Fibroblast of skin of left quadriceps (primary cell): ENCODE data around the gene ZSWIM8.
"Not testable (repeated sequence)": the region's sequence is repeated elsewhere in the genome, so short reads cannot be mapped to it uniquely, and the experiment has no call there.

Experiments used
- DNase-seq, 2 experiments: peaks; one replicate each; pipeline ENCODE4 v3.0.0-alpha.2; 2013; ENCODE audit warnings: low read depth in 2 of 2

Gene ZSWIM8

GRCh38 chr10:73773152-73773879 is 12.1 kb upstream of the ZSWIM8 start:
- DNase-seq: no peak

GRCh38 chr10:73774637-73775036 is 10.8 kb upstream of the ZSWIM8 start:
- no peak for DNase-seq

DNA sequence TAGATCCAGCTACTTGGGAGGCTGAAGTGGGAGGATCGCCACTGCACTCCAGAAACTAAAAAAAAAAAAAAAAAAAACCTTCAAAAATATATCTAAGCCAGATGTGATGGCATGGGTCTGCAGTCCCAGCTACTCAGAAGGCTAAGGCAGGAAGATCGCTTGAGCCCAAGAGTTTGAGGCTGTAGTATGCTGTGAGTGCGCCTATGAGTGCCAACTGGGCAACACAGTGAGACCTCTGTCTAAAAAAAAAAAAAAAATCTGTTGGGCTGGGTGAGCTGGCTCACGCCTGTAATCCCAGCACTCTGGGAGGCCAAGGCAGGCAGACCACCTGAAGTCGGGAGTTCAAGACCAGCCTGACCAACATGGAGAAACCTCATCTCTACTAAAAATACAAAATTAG is 6.4 kb upstream of the ZSWIM8 start:
- no peak for DNase-seq

GRCh38 chr10:73779539-73780197 is 5.7 kb upstream of the ZSWIM8 start:
- no peak for DNase-seq

DNA sequence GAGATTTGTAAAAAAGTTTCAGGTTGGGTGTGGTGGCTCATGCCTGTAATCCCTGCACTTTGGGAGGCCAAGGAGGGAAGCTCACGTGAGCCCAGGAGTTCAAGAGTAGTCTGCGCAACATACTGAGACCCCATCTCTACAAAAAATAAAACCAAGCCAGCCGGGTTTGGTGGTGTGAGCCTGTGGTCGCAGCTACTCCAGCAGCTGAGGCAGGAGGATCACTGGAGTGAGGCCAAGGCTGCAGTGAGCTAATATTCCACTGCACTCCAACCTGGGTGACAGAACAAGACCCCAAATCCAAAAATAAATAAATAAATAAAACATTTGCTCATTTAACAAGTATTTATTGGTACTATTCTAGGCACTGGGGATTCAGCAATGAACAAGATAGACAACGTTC is 5.1 kb upstream of the ZSWIM8 start:
- DNase-seq: no peak

DNA sequence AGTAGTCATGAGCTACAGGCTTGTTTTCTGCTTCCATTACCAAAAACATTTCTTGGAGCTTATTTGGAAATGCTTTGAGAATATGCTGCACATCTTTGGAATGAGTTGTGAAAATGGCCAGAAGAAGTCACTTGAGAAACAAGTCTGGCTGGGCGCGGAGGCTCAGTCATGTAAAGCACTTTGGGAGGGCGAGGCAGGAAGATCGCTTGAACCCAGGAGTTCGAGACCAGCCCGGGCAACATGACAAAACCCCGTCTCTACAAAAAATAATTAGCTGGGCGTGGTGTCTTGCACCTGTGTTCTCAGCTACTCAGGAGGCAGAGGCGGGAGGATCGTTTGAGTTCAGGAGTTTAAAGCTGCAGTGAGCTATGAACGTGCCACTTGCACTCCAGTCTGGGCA is 4.4 kb upstream of the ZSWIM8 start:
- no peak for DNase-seq

GRCh38 chr10:73781548-73781878 is 3.9 kb upstream of the ZSWIM8 start:
- no peak for DNase-seq

- peak; percentile 58 to 66 for DNase-seq
These were observed 3.3 kb upstream of the ZSWIM8 start, which contains the start of gene CHCHD1 for GRCh38 chr10:73781879-73782748. Gene CHCHD1 (plus strand): TSS chr10:73782048. CDS start chr10:73782076, 28 bp downstream.

- no peak for DNase-seq
These were observed 2.7 kb upstream of the ZSWIM8 start for GRCh38 chr10:73782749-73783085.

DNA sequence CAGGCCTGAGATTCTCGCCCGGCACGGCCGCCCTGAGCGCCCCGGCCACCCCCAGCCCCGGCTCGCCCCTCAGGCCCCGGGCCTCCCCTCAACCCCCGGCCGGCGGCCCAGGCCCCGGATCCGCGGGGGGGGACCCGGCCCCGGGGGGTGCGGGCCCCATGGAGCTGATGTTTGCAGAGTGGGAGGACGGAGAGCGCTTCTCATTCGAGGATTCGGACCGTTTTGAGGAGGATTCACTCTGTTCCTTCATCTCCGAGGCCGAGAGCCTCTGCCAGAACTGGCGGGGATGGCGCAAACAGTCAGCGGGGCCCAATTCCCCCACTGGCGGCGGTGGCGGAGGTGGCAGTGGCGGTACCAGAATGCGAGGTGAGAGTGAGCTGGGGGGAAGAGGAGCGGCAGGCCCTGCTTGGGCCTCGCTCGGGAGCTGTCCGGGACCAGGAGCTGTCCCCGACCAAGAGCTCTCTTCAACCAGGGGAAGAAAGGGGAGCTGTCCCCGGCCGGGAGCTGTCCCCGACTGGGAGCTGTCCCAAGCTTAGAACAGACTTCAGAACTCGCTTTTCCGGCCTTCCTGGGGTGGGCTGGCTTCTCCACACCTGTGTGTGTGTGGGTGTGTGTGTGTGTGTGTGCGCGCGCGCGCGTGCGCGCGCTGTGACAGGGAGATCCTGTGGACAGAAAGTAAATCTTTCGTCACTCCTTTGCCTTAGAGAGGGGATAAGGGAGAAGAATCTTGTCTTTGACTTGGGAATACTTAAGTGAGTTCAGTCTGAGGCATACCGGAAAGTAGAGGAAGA is 510 bp downstream of the ZSWIM8 start:
- no peak for DNase-seq

DNA sequence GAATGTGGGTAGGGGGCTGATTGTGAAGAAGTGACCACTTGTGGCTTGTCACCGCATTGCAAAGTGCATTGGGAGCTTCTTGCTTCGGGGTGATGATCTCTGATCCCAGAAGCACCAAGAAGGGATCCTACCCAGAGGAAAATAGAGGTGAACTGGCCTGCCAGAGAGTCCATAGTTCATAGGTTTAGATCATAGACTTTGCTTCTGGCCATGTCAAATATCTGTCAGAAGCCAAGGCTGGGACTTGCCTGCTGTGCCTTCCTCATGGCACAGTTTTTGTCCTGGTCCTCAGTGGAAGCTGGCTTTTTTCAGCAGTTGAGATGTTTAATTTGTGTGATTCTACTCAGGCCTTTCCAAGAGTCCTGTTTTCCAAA is 1.1 kb downstream of the ZSWIM8 start:
- no peak for DNase-seq

DNA sequence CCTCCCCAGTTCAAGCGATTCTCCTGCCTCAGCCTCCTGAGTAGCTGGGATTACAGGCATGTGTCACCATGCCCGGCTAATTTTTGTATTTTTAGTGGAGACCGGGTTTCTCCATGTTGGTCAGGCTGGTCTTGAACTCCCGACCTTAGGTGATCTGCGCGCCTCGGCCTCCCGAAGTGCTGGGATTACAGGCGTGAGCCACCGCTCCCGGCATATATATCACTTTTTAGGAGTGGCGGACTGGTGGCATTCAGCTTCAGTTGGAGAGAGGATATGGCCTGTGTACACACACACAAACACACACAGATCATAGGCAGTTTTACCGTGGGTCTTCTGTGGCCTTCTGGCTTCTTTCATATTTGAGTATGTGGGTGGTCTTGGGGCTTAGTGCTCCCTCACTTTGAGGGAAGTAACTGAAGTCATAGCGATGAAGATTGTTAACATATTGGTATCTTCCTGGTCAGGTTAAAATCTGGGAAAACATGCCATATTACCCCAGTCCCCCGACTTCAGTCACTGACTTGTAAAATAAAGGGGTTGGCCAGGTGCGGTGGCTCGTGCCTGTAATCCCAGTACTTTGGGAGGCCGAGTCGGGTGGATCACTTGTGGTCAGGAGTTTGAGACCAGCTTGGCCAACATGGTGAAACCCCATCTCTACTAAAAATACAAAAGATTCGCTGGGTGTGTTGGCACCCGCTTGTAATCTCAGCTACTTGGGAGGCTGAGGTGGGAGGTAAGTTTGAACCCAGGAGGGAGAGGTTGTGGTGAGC is 1.8 kb downstream of the ZSWIM8 start:
- DNase-seq: not testable (repeated sequence)

DNA sequence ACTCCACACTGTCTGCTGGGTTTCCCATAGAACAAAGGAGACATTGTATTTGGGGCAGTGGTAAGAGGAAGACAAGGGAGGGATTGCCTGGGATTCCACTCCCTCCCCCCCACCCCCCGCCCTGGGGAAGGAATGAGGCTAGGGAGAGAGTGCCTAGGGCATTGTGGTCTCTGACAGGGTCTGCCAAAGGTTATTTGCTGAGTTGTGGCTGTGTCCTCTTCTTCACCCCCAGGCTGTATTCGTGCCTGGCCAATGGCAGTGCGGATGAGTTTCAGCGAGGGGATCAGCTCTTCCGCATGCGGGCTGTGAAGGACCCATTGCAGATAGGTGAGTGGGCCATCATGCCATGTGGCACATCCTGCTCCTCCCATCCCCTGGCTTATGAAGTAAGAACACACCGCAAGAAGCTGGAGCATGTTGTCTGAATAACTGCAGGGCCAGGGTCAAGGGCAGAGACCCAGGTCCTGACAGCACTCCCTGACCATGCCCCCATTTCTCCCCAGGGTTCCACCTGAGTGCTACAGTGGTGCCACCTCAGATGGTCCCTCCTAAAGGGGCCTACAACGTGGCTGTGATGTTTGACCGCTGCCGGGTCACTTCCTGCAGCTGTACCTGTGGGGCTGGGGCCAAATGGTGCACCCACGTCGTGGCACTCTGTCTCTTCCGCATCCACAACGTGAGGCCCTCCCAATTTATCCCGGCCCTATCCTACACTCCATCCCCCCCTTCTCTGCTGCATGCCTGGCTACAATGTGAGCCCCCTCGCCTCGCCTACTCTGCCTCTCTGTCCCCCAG is 3.7 kb downstream of the ZSWIM8 start:
- no peak for DNase-seq

- no peak for DNase-seq
These were observed 4.3 kb downstream of the ZSWIM8 start for GRCh38 chr10:73789659-73790055.

DNA sequence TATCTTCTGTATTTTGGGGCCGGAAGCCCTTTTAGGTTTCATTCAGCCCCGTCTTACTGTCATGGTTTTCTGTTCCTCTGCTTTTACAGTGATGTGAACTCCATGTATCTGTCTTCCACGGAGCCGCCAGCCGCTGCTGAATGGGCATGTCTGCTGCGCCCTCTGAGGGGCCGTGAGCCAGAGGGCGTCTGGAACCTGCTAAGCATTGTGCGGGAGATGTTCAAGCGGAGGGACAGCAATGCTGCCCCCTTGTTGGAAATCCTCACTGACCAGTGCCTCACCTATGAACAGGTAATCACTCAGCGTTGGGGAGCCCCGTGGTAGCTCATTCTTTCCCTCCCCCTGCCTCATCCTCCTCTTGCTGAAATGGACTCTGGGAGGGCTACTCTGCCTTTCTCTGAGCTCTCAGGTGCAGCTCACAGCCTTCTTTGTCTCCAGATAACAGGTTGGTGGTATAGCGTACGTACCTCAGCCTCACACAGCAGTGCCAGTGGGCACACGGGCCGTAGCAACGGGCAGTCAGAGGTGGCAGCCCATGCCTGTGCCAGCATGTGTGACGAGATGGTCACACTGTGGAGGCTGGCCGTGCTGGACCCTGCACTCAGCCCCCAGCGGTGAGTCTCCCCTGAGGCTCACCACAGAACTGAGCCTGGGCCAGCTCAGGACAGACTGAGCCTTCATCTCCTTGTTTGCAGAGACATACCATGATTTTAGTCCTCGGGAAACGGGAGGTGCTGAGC is 5.7 kb downstream of the ZSWIM8 start:
- DNase-seq: no peak

DNA sequence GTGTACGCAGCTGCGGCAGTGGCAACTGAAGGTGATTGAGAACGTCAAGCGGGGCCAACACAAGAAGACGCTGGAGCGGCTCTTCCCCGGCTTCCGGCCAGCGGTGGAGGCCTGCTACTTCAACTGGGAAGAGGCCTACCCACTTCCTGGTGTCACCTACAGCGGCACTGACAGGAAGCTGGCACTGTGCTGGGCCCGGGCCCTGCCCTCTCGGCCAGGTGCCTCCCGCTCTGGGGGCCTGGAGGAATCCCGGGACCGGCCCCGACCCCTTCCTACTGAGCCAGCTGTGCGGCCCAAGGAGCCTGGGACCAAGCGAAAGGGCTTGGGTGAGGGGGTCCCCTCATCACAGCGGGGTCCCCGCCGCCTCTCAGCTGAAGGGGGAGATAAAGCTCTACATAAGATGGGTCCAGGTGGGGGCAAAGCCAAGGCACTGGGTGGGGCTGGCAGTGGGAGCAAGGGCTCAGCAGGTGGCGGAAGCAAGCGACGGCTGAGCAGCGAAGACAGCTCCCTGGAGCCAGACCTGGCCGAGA is 6.5 kb downstream of the ZSWIM8 start:
- DNase-seq: no peak

DNA sequence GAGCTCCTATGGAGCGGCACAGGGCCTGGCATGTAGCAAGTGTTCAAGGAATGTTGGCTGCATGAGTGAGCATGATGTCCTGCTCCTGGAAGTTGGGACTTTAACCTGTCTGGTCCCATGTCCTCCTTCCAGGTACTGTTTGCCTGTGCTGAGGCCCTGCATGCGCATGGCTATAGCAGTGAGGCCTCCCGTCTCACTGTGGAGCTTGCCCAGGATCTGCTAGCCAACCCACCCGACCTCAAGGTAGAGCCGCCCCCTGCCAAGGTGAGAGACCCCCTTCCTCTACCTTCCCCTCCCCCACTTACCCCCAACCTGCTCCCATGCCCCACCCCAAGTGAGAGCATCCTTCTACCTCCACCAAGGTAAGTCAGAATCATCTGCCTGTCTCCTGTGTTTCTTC is 8.1 kb downstream of the ZSWIM8 start:
- DNase-seq: no peak

DNA sequence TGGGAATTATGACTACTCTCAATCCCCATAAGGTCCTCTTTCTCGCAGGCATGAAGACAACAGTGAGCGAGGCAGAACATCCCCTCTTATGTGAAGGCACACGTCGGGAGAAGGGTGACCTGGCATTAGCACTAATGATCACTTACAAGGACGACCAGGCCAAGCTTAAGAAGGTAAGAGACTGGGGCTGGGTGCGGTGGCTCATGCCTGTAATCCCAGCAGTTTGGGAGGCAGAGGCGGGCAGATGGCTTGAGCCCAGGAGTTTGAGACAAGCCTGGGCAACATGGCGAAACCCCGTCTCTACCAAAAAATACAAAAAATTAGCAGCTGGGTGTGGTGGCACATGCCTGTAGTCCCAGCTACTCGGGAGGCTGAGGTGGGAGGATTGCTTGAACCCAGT is 10.1 kb downstream of the ZSWIM8 start:
- DNase-seq: not testable (repeated sequence)

DNA sequence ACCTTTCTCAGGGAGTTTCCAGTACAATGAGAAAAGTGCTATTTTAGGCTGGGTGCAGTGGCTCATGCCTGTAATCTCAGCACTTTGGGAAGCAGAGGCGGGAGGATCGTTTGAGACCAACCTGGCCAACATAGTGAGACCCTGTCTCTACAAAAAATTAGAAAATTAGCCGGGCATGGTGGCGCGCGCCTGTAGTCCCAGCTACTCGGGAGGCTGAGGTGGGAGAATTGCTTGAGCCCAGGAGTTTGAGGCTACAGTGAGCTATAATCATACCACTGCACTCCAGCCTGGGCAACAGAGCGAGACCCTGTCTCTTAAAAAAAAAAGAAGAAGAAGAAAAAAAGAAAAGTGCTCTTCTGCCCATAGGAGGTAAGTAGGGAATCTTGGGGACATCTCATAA is 10.6 kb downstream of the ZSWIM8 start:
- DNase-seq: not testable (repeated sequence)
